ENCODE results near the gene LDLRAD3. TPM values are rescaled to one million over a fixed set of nuclear protein-coding genes. Genes with fewer than 3 reads are reported as not detected.

Gene LDLRAD3
- total and polyA plus RNA-seq, 4 donors: 20.9 to 25.6 (median 22.8) TPM

DNA sequence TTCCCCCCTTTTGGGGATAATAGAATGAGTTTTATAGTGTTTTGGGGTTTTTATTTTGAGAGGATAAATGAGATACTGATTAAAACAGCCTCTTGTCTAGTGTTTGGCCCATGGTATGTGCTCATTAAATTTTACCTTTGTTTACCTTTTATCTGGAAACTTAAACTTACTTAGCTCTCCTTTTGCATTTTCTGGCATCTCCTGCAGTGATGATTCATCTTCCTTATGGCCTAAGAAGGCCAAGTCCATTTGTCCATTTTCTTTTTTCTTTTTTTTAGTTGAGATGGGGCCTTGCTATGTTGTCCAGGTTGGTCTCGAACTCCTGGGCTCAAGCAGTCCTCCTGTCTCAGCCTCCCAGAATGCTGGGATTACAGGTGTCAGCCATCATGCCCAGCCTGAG is 189.1 kb downstream of the LDLRAD3 start:
- WGBS (ENCODE audit: insufficient coverage): no CpG with 5 or more reads among the region's 1 CpG
- Histone ChIP-seq H3K27me3 (ENCODE audit: control insufficient read depth, insufficient read depth, low read length) (no peaks in the 10 kb centered on the region), H3K4me1 (ENCODE audit: control insufficient read depth, insufficient read depth, low read length) (peaks cover 8% of the 10 kb centered on the region), H3K4me3 (ENCODE audit: low read depth, low read length) (no peak overlapping the region), H3K27ac (ENCODE audit: low read depth, low read length) (no peak overlapping the region), H3K9me3 (ENCODE audit: control insufficient read depth, insufficient read depth, low read length) (no peaks in the 10 kb centered on the region), H3K36me3 (ENCODE audit: control insufficient read depth, insufficient read depth, low read length) (no peaks in the 10 kb centered on the region)
- DNase-seq (ENCODE audit: low read depth in 4 of 6, low spot score in 6 of 6): no peak

DNA sequence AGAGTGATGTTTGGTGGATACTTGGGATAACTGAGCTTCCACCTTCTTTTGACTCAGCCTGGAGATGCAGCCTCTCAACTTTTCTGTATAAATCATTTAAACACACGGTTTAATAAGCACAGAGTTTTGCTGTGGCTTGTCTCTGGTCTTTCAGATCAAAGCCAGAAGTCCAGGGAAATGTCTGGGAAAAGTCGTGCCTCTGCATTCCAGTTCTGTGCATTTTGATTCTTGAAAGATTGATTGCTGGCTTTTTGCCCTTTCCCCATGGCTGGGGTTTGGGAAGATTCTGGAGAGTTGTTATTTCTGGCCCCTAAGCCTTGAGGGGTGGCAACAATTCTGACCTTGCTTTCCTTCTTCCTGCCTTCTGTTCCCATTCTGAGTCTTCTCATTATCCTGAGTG is 191.2 kb downstream of the LDLRAD3 start:
- Histone ChIP-seq H3K27ac (ENCODE audit: low read depth, low read length) (no peak overlapping the region), H3K4me3 (ENCODE audit: low read depth, low read length) (no peak overlapping the region)

DNA sequence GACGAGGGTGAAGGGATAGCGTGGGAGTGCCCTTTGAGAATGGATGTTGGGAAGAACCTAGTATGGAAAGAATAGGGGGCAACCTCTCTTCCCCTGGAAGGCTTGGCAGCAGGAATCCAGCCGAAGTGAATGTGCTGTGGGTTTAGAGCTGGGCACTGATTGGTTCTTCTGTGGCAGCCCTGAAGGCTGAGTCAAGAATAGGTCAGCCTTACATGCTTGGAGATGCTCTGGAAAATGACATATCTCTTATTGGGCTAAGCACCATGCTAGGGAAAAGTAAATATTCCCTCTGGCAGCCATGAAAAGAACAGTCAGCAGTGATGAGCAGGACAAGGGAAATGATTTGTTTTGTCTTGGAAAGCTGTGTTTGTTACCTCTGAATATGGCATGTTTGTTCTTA is 195.9 kb downstream of the LDLRAD3 start:
- 79% methylated on average over 3 of the region's 3 CpGs for WGBS (ENCODE audit: insufficient coverage)

More for the DNA sequence above, 191.2 kb downstream of the LDLRAD3 start:
- no peaks in the 10 kb centered on the region for H3K27me3 ChIP-seq (ENCODE audit: control insufficient read depth, insufficient read depth, low read length)
- DNase-seq (ENCODE audit: low read depth in 4 of 6, low spot score in 6 of 6): peak in 1 of 6 donors; percentile 51
- H3K36me3 ChIP-seq (ENCODE audit: control insufficient read depth, insufficient read depth, low read length): no peaks in the 10 kb centered on the region
- 40% methylated on average over 1 of the region's 2 CpGs for WGBS (ENCODE audit: insufficient coverage)
- H3K4me1 ChIP-seq (ENCODE audit: control insufficient read depth, insufficient read depth, low read length): peaks cover 8% of the 10 kb centered on the region
- no peaks in the 10 kb centered on the region for H3K9me3 ChIP-seq (ENCODE audit: control insufficient read depth, insufficient read depth, low read length)

GRCh38 chr11:36141196-36141953 is 197.5 kb downstream of the LDLRAD3 start:
- WGBS (ENCODE audit: insufficient coverage): 62% methylated on average over 7 of the region's 12 CpGs
- peak in 1 of 6 donors; percentile 65 for DNase-seq (ENCODE audit: low read depth in 4 of 6, low spot score in 6 of 6)
- Histone ChIP-seq H3K27ac (ENCODE audit: low read depth, low read length) (no peak overlapping the region), H3K9me3 (ENCODE audit: control insufficient read depth, insufficient read depth, low read length) (no peaks in the 10 kb centered on the region), H3K27me3 (ENCODE audit: control insufficient read depth, insufficient read depth, low read length) (no peaks in the 10 kb centered on the region), H3K4me3 (ENCODE audit: low read depth, low read length) (no peak overlapping the region), H3K4me1 (ENCODE audit: control insufficient read depth, insufficient read depth, low read length) (peaks cover 12% of the 10 kb centered on the region), H3K36me3 (ENCODE audit: control insufficient read depth, insufficient read depth, low read length) (no peaks in the 10 kb centered on the region)

More for the DNA sequence above, 195.9 kb downstream of the LDLRAD3 start:
- Histone ChIP-seq H3K27ac (ENCODE audit: low read depth, low read length) (no peak overlapping the region), H3K36me3 (ENCODE audit: control insufficient read depth, insufficient read depth, low read length) (no peaks in the 10 kb centered on the region), H3K4me1 (ENCODE audit: control insufficient read depth, insufficient read depth, low read length) (peaks cover 12% of the 10 kb centered on the region), H3K4me3 (ENCODE audit: low read depth, low read length) (no peak overlapping the region), H3K27me3 (ENCODE audit: control insufficient read depth, insufficient read depth, low read length) (no peaks in the 10 kb centered on the region), H3K9me3 (ENCODE audit: control insufficient read depth, insufficient read depth, low read length) (no peaks in the 10 kb centered on the region)
- no peak for DNase-seq (ENCODE audit: low read depth in 4 of 6, low spot score in 6 of 6)

DNA sequence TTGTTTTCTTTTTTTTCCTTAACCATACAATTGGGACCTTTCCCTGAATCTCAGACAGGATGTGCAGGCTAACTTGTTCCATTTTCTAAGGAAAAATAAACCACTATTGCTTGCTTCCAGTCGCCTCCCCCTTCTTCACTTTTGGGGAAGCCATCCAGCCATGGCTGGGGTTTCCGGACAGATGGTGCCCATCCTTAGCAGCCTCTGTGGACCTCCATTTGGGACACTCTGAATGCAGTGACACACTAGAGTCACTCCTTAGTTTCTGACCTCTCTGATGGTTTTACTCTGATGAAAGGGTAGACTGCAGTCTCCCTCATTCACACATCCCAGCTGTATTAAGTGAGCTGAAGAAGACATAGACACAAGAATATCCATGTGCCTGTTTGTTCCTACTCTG is 198.1 kb downstream of the LDLRAD3 start:
- Histone ChIP-seq H3K4me1 (ENCODE audit: control insufficient read depth, insufficient read depth, low read length) (peaks cover 12% of the 10 kb centered on the region), H3K36me3 (ENCODE audit: control insufficient read depth, insufficient read depth, low read length) (no peaks in the 10 kb centered on the region), H3K27ac (ENCODE audit: low read depth, low read length) (no peak overlapping the region), H3K27me3 (ENCODE audit: control insufficient read depth, insufficient read depth, low read length) (no peaks in the 10 kb centered on the region), H3K9me3 (ENCODE audit: control insufficient read depth, insufficient read depth, low read length) (no peaks in the 10 kb centered on the region), H3K4me3 (ENCODE audit: low read depth, low read length) (no peak overlapping the region)
- 74% methylated on average over 2 of the region's 2 CpGs for WGBS (ENCODE audit: insufficient coverage)
- no peak for DNase-seq (ENCODE audit: low read depth in 4 of 6, low spot score in 6 of 6)

DNA sequence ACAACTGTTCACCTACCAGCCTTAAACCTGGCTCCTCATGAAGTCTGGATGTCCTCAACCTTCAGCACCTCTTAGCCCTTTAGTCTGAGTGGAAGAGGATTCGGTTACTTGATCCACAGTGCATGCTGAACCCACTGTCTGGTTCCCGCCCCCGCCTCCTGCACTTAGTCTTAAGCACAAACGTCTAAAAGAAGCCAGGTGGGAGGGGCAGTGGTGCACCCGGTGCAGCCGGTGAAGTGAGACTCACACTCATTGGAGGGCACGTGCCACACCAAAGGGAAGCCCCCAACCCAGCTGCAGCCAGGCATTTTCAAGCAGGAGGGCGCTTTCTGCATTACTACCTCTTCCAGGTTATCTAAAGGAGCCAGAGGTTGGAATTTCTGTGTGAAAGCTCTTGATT is 198.6 kb downstream of the LDLRAD3 start:
- 52% methylated on average over 6 of the region's 8 CpGs for WGBS (ENCODE audit: insufficient coverage)
- no peak for DNase-seq (ENCODE audit: low read depth in 4 of 6, low spot score in 6 of 6)
- H3K36me3 ChIP-seq (ENCODE audit: control insufficient read depth, insufficient read depth, low read length): no peaks in the 10 kb centered on the region
- peaks cover 12% of the 10 kb centered on the region for H3K4me1 ChIP-seq (ENCODE audit: control insufficient read depth, insufficient read depth, low read length)
- no peak overlapping the region for H3K4me3 ChIP-seq (ENCODE audit: low read depth, low read length)
- H3K27ac ChIP-seq (ENCODE audit: low read depth, low read length): no peak overlapping the region
- no peaks in the 10 kb centered on the region for H3K9me3 ChIP-seq (ENCODE audit: control insufficient read depth, insufficient read depth, low read length)
- no peaks in the 10 kb centered on the region for H3K27me3 ChIP-seq (ENCODE audit: control insufficient read depth, insufficient read depth, low read length)

- no peak overlapping the region for H3K4me3 ChIP-seq (ENCODE audit: low read depth, low read length)
- H3K27me3 ChIP-seq (ENCODE audit: control insufficient read depth, insufficient read depth, low read length): no peaks in the 10 kb centered on the region
- WGBS (ENCODE audit: insufficient coverage): 91% methylated on average over 5 of the region's 6 CpGs
- H3K9me3 ChIP-seq (ENCODE audit: control insufficient read depth, insufficient read depth, low read length): no peaks in the 10 kb centered on the region
- peaks cover 12% of the 10 kb centered on the region for H3K4me1 ChIP-seq (ENCODE audit: control insufficient read depth, insufficient read depth, low read length)
- no peaks in the 10 kb centered on the region for H3K36me3 ChIP-seq (ENCODE audit: control insufficient read depth, insufficient read depth, low read length)
- no peak for DNase-seq (ENCODE audit: low read depth in 4 of 6, low spot score in 6 of 6)
- H3K27ac ChIP-seq (ENCODE audit: low read depth, low read length): no peak overlapping the region
Observed at GRCh38 chr11:36142879-36143278, 199.0 kb downstream of the LDLRAD3 start.

GRCh38 chr11:36146437-36146836 is 202.6 kb downstream of the LDLRAD3 start:
- whole genome bisulfite sequencing (ENCODE audit: insufficient coverage): 88% methylated on average over 3 of the region's 5 CpGs
- H3K4me1 ChIP-seq (ENCODE audit: control insufficient read depth, insufficient read depth, low read length): peaks cover 11% of the 10 kb centered on the region
- H3K4me3 ChIP-seq (ENCODE audit: low read depth, low read length): no peak overlapping the region
- H3K36me3 ChIP-seq (ENCODE audit: control insufficient read depth, insufficient read depth, low read length): no peaks in the 10 kb centered on the region
- no peaks in the 10 kb centered on the region for H3K9me3 ChIP-seq (ENCODE audit: control insufficient read depth, insufficient read depth, low read length)
- no peaks in the 10 kb centered on the region for H3K27me3 ChIP-seq (ENCODE audit: control insufficient read depth, insufficient read depth, low read length)
- DNase-seq (ENCODE audit: low read depth in 4 of 6, low spot score in 6 of 6): no peak
- H3K27ac ChIP-seq (ENCODE audit: low read depth, low read length): no peak overlapping the region

GRCh38 chr11:36147491-36147890 is 203.6 kb downstream of the LDLRAD3 start:
- Histone ChIP-seq H3K27me3 (ENCODE audit: control insufficient read depth, insufficient read depth, low read length) (no peaks in the 10 kb centered on the region), H3K4me3 (ENCODE audit: low read depth, low read length) (no peak overlapping the region), H3K4me1 (ENCODE audit: control insufficient read depth, insufficient read depth, low read length) (peaks cover 5% of the 10 kb centered on the region), H3K36me3 (ENCODE audit: control insufficient read depth, insufficient read depth, low read length) (no peaks in the 10 kb centered on the region), H3K27ac (ENCODE audit: low read depth, low read length) (no peak overlapping the region), H3K9me3 (ENCODE audit: control insufficient read depth, insufficient read depth, low read length) (no peaks in the 10 kb centered on the region)
- 0% methylated on average over 1 of the region's 1 CpG for WGBS (ENCODE audit: insufficient coverage)
- no peak for DNase-seq (ENCODE audit: low read depth in 4 of 6, low spot score in 6 of 6)

DNA sequence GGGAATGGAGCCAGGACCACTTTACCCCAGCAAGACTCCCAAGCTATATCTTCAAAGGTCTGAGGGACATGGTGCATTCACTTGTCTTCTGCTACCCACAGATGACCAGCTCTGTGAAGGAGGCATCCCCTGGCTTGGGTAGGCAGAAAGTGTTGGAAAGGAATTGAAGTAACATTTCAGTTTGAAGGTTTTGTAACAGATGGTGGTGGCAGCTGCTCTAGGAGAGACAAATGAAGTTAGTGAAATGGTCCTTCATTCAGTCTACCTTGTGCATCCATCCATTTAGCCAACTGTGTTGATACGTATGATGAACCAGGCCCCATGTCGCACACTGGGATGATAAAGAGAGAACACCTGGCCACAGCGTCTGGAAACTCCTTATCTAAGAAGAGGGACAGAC is 204.8 kb downstream of the LDLRAD3 start:
- Histone ChIP-seq H3K36me3 (ENCODE audit: control insufficient read depth, insufficient read depth, low read length) (no peaks in the 10 kb centered on the region), H3K4me3 (ENCODE audit: low read depth, low read length) (no peak overlapping the region), H3K9me3 (ENCODE audit: control insufficient read depth, insufficient read depth, low read length) (no peaks in the 10 kb centered on the region), H3K27me3 (ENCODE audit: control insufficient read depth, insufficient read depth, low read length) (no peaks in the 10 kb centered on the region), H3K27ac (ENCODE audit: low read depth, low read length) (no peak overlapping the region), H3K4me1 (ENCODE audit: control insufficient read depth, insufficient read depth, low read length) (peaks cover 8% of the 10 kb centered on the region)
- 80% methylated on average over 2 of the region's 3 CpGs for WGBS (ENCODE audit: insufficient coverage)
- DNase-seq (ENCODE audit: low read depth in 4 of 6, low spot score in 6 of 6): no peak

Measured in spinal cord (tissue), 10 donors.